HG03135 (cell line): ENCODE measurements around the gene DLST.

Experiments
- ATAC-seq: cut with Tn5 transposase; IDR thresholded peaks from one replicate; pipeline ENCODE4 v1.9.1; 2021; ENCODE audit warnings: mild to moderate bottlenecking, moderate library complexity; ENCODE audit not compliant: unreplicated experiment

DLST gene

GRCh38 chr14:74881431-74882102 is at the start of gene DLST:
Gene DLST (plus strand): TSS chr14:74881916. CDS start chr14:74881954, 38 bp downstream.
- peak; percentile 94 for ATAC-seq

GRCh38 chr14:74832849-74833248 is 48.9 kb upstream of the DLST start:
- ATAC-seq = no peak

DNA sequence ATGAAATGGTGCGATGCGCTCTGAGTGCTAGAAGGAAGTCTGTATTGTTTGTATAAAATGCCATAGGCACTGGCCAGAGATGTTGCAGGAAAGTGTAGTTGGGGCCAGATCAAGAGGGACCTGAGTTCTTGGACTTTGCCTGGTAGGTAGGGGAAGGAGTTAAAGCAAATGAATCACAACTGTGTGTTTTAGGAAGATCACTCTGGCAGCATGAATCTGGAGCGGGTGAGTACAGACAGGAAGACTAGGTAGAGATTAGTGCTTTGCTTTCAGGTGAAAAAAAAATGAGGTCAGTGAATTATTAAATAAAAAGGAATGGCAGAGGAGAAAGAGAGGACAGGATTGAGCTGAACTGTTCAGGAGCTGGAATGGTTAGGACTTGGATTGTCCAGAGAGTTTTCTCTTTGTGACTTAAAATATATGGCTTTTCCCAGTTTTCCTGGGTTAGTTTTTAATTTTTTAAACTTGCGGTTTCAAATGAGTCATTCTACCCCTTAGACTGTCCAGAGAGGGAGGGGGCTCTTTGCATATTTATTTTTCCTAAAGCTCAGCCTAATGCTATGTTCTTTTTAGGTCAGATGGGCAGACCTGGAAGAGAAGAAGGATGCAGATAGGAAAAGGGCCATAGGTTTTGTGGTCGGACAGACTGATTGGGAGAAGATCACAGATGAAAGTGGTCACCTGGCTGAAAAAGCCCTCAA is 46.9 kb upstream of the DLST start:
- ATAC-seq = no peak

GRCh38 chr14:74835645-74836250 is 46.0 kb upstream of the DLST start:
- ATAC-seq = no peak

DNA sequence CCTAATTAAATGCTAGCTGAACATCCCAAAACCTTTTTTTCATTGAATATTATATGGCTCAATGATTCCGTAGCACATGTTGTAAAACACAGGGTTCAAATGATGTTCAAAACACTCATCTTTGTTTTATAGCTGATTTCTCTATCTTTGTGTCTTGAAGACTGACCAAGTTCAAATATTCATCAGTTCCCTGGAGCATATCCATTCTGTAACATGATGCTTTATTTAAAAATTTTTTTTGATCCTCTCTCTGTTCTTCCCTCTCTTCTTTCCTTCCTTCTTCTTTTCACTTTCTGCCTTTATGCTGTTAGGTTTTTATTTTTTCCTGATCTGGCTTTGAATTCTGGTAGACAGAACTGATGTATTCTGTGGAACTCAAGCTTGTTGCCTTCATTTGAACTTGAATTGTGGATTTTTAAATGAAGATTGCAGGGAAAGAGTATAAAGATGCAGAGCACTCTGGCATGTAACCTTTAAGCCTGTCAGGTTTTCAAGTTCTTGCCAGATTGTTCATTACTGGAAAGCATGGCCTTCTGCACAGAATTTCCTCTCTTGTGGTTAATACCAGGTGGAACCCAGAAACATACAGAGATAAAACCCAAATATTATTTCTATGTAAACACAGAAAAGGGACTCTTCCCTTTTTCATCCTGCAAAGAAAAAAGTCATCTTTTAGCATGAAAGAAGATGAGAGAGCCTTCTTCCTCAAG is 45.3 kb upstream of the DLST start:
- ATAC-seq = no peak

- no peak for ATAC-seq
Measured at GRCh38 chr14:74838166-74838565, 43.5 kb upstream of the DLST start.

DNA sequence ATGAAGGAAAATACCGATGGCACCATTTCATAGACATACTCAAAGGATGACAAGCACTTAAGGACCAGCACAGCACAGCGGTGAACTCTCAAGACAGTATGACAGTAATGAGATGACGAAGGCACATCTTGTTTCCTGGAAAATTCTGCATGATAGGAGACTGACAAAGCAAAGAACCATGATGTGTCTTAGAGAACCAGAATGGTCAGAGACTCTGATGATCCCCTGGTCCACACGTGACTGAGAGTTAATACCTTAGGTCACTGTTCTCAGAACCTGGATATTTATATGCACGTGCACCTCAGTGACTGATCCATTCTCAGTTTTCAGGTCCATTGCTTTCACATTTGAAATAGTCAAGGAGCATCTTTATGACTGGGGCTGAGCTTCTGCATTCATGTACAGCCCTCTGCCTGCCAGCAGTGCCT is 41.1 kb upstream of the DLST start:
- ATAC-seq = peak; percentile 38

- peak; percentile 79 for ATAC-seq
Measured at GRCh38 chr14:74841230-74842207, 40.2 kb upstream of the DLST start.

GRCh38 chr14:74843653-74844052 is 38.1 kb upstream of the DLST start:
- ATAC-seq = no peak

DNA sequence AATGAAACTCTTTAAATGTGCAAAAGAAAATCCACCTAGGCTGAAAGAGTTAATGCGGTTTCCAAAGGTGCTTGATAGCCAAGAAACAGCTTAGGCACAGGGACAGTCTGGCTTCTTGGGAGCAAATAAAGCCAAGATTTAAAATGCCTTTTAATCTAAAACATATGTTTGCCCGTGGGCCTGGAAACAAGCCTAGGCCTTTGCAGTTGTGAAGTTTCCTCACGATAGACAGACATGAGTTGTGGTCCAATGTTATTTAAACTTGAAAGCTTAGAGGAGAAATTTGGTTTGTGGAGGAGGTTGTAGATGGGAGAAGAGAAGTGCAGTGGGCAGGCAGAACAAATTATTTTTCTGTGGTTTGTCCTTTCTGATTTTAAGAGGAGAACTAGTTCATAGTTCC is 35.5 kb upstream of the DLST start:
- ATAC-seq = no peak

GRCh38 chr14:74846968-74847665 is 34.6 kb upstream of the DLST start:
- no peak for ATAC-seq

- ATAC-seq = no peak
Measured at GRCh38 chr14:74848768-74849167, 32.9 kb upstream of the DLST start.

DNA sequence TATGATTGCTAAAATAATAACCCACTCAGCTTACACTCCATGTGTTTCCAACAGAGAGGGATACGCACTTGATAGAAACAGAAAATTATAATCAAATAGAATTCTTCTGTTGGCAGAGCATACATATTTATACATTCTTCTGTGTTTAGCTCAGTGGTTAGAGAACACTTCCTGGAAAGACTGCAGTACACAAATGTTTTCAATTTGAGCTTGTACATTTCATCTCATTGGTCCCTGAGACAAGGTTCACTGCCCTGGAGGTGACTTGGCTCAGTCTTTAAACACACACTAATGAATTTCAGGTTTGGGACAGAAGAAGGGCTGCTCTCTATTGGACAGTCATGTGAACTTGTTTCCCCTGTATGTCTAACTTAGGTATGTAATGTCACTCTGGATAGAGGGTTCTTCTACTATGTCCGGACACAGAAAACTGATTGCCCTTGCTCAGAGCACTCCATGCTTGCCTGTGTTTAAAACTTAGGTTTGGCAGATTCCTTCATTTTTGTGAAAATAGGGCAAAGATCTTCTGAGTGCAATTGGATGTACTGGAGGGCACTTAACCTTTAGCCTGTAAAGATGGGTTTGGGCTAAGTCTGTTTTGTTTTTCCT is 28.7 kb upstream of the DLST start:
- no peak for ATAC-seq

- ATAC-seq = no peak
Measured at GRCh38 chr14:74853581-74853980, 28.1 kb upstream of the DLST start.

- ATAC-seq = no peak
Measured at GRCh38 chr14:74855021-74855420, 26.7 kb upstream of the DLST start.

GRCh38 chr14:74855945-74856344 is 25.8 kb upstream of the DLST start:
- ATAC-seq = no peak

- no peak for ATAC-seq
Measured at GRCh38 chr14:74856366-74856765, 25.4 kb upstream of the DLST start.

DNA sequence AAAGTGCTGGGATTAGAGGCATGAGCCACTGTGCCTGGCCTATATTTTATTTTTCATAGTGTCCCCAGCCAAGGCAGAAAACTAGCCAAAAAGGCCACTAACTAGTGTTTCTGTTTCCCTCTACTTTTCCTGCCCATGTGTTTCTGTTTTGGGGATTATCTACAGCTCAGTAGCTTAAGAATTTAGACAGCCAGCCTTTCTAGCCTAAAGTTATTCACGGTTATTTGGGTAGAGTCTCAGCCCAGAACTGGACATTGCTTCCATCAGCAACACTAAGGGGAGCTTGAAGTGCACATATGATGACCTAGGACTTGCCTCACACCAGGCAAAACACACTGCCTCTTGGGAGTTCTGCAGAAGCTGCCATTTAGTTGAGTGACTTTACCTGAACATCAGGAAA is 23.7 kb upstream of the DLST start:
- no peak for ATAC-seq
